GM13977 (cell line): ENCODE data around the gene CACNA1C.

Experiments
- DNase-seq: peaks from one replicate; pipeline ENCODE4 v3.0.0; 2012; ENCODE audit warnings: low spot score
- in situ Hi-C: fragments of 300-500 bp; cut with MboI; formaldehyde crosslinking; loops from one replicate; pipeline ENCODE4 v1.12.0; 2022; ENCODE audit warnings: low sequenced_read_pairs, low pct_unique_long_range_greater_than_20kb, mixed read lengths, inconsistent platforms; ENCODE audit not compliant: unreplicated experiment
- TF ChIP-seq, protein P1 (sequence below): IDR thresholded peaks from 2 replicates; pipeline ENCODE4 v1.5.1; 2012; ENCODE audit warnings: mild to moderate bottlenecking, control low read depth; ENCODE audit not compliant: insufficient read depth; ENCODE audit errors: extremely low read depth, missing control alignments

Gene CACNA1C

DNA sequence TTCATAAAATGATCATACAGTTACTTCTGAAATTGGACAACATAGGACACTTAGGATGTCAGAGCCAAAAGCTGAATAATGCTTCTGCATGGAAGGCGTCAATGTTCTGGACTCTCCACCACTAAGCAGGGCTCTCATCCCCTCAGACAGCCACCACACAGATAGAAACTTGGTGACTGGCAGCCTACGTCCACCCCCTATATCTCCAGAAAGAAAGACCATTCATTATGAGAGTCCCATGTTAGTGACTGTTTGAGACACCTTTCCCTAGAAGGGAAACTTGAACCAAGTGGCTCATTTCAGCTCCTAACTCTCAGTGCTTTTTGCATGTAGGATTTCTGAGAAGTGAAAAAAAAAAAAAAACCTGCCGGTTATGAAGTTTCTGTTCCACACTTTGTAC, 491.0 kb downstream of the CACNA1C start:
- DNase-seq = no peak
- TF ChIP-seq, protein P1, sequence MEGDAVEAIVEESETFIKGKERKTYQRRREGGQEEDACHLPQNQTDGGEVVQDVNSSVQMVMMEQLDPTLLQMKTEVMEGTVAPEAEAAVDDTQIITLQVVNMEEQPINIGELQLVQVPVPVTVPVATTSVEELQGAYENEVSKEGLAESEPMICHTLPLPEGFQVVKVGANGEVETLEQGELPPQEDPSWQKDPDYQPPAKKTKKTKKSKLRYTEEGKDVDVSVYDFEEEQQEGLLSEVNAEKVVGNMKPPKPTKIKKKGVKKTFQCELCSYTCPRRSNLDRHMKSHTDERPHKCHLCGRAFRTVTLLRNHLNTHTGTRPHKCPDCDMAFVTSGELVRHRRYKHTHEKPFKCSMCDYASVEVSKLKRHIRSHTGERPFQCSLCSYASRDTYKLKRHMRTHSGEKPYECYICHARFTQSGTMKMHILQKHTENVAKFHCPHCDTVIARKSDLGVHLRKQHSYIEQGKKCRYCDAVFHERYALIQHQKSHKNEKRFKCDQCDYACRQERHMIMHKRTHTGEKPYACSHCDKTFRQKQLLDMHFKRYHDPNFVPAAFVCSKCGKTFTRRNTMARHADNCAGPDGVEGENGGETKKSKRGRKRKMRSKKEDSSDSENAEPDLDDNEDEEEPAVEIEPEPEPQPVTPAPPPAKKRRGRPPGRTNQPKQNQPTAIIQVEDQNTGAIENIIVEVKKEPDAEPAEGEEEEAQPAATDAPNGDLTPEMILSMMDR = no peak
- in situ Hi-C loops = no loop called here

DNA sequence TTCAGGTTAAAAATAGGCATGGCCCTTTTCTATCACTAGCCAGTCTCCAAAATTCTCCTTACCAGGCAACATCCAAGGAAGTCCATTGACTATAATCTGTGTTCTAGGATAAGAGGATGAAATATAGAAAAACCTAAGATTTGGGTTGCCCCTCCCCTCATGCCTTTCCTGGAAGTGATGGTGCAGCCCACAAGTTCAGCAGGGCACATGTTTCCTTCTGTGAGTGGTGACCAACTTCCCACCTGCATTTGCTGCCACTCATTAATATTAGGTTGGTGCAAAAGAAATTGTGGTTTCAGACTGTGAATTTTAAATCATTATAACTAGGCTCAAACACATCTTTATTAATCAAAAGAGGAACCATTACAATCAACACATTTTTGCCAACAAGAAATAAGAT, 491.4 kb downstream of the CACNA1C start:
- TF ChIP-seq, protein P1 = no peak
- DNase-seq = no peak
- in situ Hi-C loops = no loop called here

DNA sequence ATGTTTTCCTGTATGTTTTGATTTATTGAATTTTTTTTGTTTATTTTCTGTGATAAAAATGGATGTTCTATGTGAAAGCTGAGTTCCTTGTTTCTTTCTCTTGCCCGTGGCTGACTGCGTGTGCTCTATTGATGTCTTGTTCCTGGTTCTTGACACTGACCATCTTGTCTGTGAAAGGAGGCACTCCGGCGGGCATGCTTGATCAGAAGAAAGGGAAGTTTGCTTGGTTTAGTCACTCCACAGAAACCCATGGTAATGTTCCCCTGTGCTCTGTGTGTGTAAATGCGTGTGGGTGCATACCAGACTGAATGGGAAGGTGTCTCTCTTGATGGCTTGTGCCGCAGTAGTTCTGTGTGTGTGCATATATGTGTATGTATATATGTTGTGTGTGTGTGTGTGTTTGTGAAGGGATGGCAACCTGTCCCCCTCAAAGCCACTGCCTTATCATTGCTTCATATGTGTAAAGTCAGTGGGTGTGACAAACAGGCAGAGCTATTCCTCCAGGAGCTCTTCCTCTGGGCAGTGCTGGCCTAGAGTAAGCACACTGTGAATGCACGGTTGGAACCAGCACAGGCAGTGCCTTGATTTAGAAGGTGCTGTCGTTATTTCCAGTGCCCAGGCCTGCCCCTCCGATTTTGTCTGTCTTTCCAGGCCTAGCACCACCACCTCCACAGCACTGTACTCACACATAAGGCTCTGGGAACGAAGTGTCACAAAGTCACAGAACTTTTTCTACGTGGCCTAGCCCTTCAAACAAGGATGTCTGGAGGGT, 494.7 kb downstream of the CACNA1C start:
- no peak for DNase-seq
- in situ Hi-C loops = no loop called here
- TF ChIP-seq, protein P1 = no peak

GRCh38 chr12:2548081-2548480, 495.3 kb downstream of the CACNA1C start:
- TF ChIP-seq, protein P1 = no peak
- DNase-seq = no peak
- in situ Hi-C loops = no loop called here

DNA sequence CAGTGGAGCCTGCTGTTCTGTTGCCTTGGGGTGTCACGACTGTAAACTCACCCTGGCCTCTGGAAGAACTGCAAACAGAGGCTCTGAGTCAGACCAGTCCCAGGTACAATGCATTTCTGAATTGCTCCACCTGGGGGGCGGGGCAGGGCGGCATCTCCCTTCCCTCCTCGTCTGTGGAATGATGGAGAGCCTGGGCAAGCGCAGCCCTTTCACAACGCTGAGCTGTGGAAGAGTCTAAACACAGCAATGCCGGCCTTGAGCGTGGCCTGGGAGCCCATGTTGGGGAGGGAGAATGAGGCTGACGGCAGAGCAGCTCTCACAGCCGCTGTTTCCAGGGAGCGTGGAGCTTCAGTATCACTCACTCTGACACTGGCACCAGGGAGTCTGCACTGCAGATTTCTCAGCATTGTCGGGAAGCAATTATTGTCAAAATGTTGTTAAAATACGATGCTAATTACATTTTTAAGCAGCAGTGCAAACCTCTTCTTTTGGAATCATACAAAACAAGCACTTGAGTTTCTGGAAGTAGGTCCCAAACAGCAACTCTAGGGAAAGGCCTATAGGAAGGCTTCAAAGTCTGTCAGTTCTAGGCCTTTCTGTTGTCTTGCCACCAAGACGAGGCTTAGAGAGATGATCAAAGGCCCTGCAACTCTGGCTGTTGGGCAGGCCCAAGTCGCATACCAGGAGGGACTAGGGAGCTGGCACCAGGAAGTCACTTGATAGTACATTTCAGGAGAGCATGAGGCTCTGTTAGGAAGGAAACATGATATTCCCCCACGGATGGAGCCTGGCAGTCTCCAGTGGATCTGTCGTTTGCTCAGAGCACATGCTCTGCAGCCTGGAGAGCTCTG, 498.0 kb downstream of the CACNA1C start:
- no peak for DNase-seq
- in situ Hi-C loops = no loop called here
- TF ChIP-seq, protein P1 = no peak

DNA sequence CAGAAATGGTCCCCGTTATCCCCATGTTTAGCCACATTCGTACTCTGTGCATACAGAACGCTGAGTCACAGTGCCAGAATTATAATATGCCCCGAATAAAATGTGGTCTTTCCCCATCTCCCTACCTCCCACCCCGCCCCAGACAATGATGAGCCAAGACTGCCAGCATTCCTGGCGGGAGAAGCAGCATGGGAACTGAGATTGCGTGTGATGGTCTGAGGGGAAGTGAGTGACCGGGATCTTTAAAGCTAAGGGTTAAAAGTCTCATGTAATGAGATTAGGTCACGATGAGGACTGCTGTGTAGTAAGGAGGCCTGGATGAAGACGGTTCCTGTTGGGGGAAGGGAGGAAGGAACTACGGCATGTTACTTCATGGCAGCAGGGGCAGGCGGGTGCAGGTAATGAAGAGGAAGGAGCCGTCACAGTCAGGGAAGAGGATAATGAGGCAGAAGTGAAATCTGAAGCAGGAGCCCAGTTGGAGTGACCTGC, 498.7 kb downstream of the CACNA1C start:
- in situ Hi-C loops = no loop called here
- no peak for DNase-seq
- TF ChIP-seq, protein P1 = no peak
